Mesothelial cell of epicardium (in vitro differentiated cells): ENCODE results near the gene MYH10. TPM values are rescaled to one million over a fixed set of nuclear protein-coding genes. Genes with fewer than 3 reads are reported as not detected.

Experiments used
- DNase-seq, 2 experiments: peaks; one replicate each; pipeline ENCODE4 v3.0.0; 2021; ENCODE audit warnings: low spot score in 2 of 2; ENCODE audit not compliant: unreplicated experiment in 2 of 2
- H3K27ac Mint-ChIP-seq: 2 replicates; pipeline ENCODE4 v1.8.0; 2021; ENCODE audit warnings: mixed read lengths
- H3K27me3 Mint-ChIP-seq: 2 replicates; pipeline ENCODE4 v1.8.0; 2021; ENCODE audit warnings: low read depth, mixed read lengths
- H3K36me3 Mint-ChIP-seq: 2 replicates; pipeline ENCODE4 v1.8.0; 2021; ENCODE audit warnings: mixed read lengths
- H3K4me1 Mint-ChIP-seq: 2 replicates; pipeline ENCODE4 v1.8.0; 2021; ENCODE audit warnings: mixed read lengths
- H3K4me3 Mint-ChIP-seq: 2 replicates; pipeline ENCODE4 v1.8.0; 2021; ENCODE audit warnings: mild to moderate bottlenecking, moderate library complexity, mixed read lengths
- H3K9me3 Mint-ChIP-seq: 2 replicates; pipeline ENCODE4 v1.8.0; 2021; ENCODE audit warnings: mixed read lengths
- total RNA-seq: library from RNA; stranded (reverse); gene quantifications from 3 replicates; pipeline ENCODE4 v1.2.1, GENCODE V29; 2021
- TF ChIP-seq, protein P1 (sequence below): fragments of 200-600 bp; sonication (generic); IDR thresholded peaks from one replicate; pipeline ENCODE4 v1.5.0; 2021; ENCODE audit warnings: antibody characterized with exemption; ENCODE audit not compliant: unreplicated experiment

The MYH10 gene
- total RNA-seq, 1 donor from 2014 or later, result 328 TPM

DNA sequence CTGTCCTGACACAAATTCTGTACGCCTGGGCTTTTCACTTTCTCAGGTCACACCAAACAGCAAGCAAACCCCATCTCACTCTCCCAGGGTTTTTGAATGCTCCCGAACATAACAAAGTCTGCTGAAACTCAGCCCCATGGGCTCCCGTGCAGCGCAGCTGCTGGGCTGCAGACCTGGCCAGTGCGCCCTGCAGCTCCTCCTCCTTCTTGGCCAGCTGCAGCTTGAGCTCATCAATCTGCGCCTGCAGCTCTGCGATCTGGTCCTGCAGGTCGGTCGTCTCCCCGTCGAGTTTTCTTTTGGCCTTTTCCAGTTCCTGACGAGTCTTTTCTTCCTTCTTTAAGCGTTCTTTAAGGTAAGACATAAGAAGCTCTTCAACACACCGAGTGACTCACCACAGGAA, 124.4 kb downstream of the MYH10 start:
- Mint-ChIP-seq H3K27me3 (no peaks in the 10 kb centered on the region), H3K4me1 (no peaks in the 10 kb centered on the region), H3K9me3 (no peaks in the 10 kb centered on the region), H3K36me3 (peaks cover 45% of the 10 kb centered on the region), H3K4me3 (no peak overlapping the region), H3K27ac (peak overlapping the region; percentile 40)
- DNase-seq, result no peak
- TF ChIP-seq, protein P1, sequence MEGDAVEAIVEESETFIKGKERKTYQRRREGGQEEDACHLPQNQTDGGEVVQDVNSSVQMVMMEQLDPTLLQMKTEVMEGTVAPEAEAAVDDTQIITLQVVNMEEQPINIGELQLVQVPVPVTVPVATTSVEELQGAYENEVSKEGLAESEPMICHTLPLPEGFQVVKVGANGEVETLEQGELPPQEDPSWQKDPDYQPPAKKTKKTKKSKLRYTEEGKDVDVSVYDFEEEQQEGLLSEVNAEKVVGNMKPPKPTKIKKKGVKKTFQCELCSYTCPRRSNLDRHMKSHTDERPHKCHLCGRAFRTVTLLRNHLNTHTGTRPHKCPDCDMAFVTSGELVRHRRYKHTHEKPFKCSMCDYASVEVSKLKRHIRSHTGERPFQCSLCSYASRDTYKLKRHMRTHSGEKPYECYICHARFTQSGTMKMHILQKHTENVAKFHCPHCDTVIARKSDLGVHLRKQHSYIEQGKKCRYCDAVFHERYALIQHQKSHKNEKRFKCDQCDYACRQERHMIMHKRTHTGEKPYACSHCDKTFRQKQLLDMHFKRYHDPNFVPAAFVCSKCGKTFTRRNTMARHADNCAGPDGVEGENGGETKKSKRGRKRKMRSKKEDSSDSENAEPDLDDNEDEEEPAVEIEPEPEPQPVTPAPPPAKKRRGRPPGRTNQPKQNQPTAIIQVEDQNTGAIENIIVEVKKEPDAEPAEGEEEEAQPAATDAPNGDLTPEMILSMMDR, result no peak

DNA sequence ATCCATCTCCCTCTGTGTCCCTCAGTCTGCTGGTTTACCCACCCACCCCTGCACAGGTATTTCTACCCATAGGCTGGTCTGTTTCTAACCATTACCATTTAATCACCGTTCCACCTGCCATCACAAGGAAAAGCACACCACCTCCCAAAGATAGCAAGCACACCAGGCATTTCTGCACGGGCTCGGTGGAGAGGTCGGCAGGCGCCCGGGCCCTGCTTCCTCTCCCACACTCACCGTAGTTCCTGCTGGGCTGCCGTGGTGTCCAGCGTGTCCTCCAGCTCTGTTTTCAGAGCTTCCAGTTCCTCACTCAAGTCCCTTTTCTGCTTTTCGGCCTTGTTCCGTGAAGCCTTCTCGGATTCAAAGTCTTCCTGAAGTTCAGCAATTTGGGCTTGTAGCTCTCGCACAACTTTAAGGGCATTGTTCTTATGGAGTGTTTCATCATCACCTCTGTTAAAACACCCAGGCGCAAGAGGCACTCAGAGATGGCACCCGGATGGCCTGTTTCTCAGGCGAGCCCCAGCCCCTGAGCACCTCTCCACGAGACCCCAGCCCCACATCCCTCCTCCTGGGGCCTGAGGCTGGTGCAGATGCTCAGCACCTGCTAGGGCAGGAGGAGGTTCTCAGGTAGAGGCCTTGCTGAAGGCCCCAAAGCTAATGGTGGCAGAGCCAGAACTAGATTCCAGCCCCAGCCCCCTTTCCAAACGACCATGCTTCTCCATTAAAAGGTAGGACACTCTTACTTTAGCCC, 125.9 kb downstream of the MYH10 start:
- H3K9me3 Mint-ChIP-seq, result no peaks in the 10 kb centered on the region

DNA sequence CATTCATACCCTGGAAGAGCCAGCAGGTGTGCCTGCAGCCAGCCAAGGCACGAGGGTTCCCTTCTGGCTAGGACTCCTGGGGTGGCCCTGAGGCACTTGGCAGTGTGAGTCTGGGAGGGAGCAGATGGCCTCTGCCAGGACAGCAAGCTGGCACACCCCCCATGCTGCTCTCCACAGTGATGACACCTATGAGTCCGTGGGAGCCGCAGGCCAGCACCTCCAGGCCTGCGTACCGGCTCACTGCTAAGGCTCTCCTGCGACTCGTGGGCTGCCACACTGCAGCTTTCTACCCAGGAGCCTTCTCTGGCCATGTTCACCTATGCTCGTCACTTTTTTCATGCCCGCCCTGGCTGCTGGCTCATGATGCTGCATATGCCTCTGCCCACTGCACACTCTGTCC, 126.7 kb downstream of the MYH10 start:
- Mint-ChIP-seq H3K27ac (no peak overlapping the region), H3K4me1 (no peaks in the 10 kb centered on the region), H3K36me3 (peaks cover 48% of the 10 kb centered on the region), H3K9me3 (no peaks in the 10 kb centered on the region), H3K4me3 (no peak overlapping the region), H3K27me3 (no peaks in the 10 kb centered on the region)
- no peak for DNase-seq
- TF ChIP-seq, protein P1, result no peak

More for the DNA sequence above, 125.9 kb downstream of the MYH10 start:
- H3K4me1 Mint-ChIP-seq, result no peaks in the 10 kb centered on the region
- H3K36me3 Mint-ChIP-seq, result peaks cover 50% of the 10 kb centered on the region
- DNase-seq, result no peak
- no peaks in the 10 kb centered on the region for H3K27me3 Mint-ChIP-seq
- TF ChIP-seq, protein P1, result no peak
- peak overlapping the region; percentile 10 for H3K27ac Mint-ChIP-seq
- H3K4me3 Mint-ChIP-seq, result no peak overlapping the region

DNA sequence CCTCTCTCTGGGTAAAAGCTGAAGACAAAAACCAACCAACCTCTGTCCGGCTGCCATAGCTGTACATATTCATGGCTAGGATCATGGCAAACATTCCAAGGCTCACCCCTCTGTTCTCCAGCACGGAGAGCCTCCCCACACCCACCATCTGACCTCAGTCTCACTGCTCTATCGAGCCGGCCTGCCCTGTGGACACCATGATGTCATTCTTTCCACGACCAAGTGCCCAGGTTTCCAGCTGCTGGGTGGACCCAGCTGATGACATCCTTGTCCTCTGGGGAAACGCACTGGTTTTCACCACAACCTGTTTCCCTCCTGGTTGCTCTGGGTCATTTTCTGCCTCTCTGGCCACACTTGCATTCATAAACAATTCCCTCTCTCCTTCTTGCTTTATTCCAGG, 127.2 kb downstream of the MYH10 start:
- DNase-seq, result no peak

DNA sequence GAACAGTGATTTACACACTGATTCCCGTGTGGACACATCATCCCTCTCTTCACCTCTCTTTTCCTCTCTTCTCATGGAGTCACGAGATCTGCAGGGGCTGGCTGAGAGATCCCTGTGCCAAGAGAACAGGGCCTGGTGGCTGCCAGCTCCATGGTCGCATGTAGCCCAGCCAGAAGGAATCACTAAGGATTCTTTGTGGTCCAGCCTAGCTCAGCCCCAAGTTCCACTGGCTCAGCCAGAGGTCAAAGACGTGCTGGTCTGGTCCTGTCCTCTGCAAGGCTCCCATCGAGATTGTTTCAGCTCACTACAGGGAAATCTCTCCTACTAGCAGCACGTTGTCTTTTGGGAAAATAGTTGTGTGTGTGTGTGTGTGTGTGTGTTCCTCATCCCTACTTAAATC, 128.4 kb downstream of the MYH10 start:
- peak overlapping the region; percentile 7 for H3K27ac Mint-ChIP-seq
- no peak overlapping the region for H3K4me3 Mint-ChIP-seq
- H3K27me3 Mint-ChIP-seq, result no peaks in the 10 kb centered on the region
- no peaks in the 10 kb centered on the region for H3K9me3 Mint-ChIP-seq
- DNase-seq, result no peak
- TF ChIP-seq, protein P1, result no peak
- H3K4me1 Mint-ChIP-seq, result no peaks in the 10 kb centered on the region
- peaks cover 42% of the 10 kb centered on the region for H3K36me3 Mint-ChIP-seq

More for the DNA sequence above, 127.2 kb downstream of the MYH10 start:
- no peaks in the 10 kb centered on the region for H3K9me3 Mint-ChIP-seq
- no peaks in the 10 kb centered on the region for H3K4me1 Mint-ChIP-seq
- no peak overlapping the region for H3K4me3 Mint-ChIP-seq
- TF ChIP-seq, protein P1, result no peak
- H3K27me3 Mint-ChIP-seq, result no peaks in the 10 kb centered on the region
- peaks cover 45% of the 10 kb centered on the region for H3K36me3 Mint-ChIP-seq
- no peak overlapping the region for H3K27ac Mint-ChIP-seq
